Globus pallidus (tissue), 1 donor: ENCODE results near the gene SDHAF2.
A peak's percentile ranks its signal among the peaks of the same experiment; 100 is the strongest.
"Not testable (repeated sequence)": the region's sequence is repeated elsewhere in the genome, so short reads cannot be mapped to it uniquely, and the experiment has no call there.

Source experiments
- DNase-seq: peaks from one replicate; pipeline ENCODE4 v3.0.0-alpha.2; 2015; ENCODE audit warnings: low spot score

Gene SDHAF2

GRCh38 chr11:61429691-61430582, at the start of gene SDHAF2, which contains the start of gene CPSF7:
SDHAF2 (plus strand) TSS chr11:61430124; CDS start chr11:61430147, 23 bp downstream.
CPSF7 (minus strand) TSS chr11:61429975; CDS start chr11:61429235, 740 bp downstream.
- DNase-seq, result peak; percentile 95

DNA sequence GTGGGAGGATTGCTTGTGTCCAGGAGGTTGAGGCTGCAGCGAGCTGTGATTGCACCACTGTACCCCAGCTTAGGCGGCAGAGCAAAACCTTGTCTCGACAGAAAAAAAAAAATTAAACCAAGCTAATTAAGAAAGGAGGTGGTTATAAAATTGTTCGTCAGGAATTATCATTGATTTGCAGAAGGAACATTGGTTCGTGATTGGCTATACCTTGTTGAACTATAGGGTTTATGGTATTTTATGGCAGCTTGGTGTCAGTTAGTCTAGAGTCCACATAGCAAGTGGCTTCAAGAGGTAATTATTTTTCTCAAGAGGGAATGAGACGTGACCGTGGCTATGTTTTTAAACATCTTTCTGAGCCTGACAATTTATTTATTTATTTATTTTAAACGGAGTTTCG, 49.0 kb upstream of the SDHAF2 start:
- DNase-seq, result no peak

GRCh38 chr11:61383859-61384258, 46.1 kb upstream of the SDHAF2 start:
- not testable (repeated sequence) for DNase-seq

DNA sequence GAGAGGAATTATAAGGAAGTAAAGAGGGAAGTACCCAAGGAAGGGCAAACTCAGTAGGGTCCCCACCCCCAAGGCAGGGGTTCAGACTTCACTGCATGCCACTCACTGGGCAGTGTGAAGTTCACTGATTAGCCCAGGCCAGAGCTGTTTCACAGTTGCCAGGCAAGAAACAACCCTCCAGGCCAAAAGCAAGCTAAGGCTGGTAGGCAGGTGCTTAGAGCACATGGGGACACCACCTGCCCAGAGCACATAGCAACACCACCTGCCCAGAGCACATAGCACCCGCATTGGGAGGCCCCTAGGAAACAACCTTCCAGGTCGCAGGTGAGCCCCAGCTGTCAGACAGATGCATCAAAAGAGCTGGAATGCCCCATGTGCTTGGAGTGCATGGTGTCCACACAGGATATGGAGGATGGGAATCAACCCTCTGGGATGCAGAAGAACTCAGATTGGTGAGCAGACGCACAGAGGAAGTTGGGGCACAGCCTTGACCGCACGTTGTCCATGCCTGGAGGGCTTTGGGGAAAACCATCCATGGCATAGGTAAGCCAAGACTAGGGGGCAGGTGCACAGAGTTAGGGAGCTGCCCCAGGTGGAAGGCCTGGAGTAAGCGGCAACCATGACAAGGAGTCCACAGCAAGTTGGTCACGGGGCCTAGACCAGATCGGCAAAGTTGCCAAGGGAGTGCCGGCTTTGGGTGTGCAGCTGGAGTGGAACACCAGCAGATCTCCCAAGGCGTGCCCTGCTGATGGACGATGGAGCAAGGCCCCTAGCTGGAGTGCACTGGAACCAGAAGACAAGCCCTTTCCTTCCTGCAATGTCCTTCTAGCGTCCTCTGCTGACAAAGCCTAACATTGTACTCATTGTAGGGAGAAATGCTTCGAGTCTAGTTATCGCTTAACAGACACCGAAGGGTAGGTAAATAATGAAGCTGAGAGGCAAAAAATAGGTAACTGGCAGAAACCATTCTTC, 45.4 kb upstream of the SDHAF2 start:
- no peak for DNase-seq

GRCh38 chr11:61390161-61390560, 39.8 kb upstream of the SDHAF2 start:
- no peak for DNase-seq

DNA sequence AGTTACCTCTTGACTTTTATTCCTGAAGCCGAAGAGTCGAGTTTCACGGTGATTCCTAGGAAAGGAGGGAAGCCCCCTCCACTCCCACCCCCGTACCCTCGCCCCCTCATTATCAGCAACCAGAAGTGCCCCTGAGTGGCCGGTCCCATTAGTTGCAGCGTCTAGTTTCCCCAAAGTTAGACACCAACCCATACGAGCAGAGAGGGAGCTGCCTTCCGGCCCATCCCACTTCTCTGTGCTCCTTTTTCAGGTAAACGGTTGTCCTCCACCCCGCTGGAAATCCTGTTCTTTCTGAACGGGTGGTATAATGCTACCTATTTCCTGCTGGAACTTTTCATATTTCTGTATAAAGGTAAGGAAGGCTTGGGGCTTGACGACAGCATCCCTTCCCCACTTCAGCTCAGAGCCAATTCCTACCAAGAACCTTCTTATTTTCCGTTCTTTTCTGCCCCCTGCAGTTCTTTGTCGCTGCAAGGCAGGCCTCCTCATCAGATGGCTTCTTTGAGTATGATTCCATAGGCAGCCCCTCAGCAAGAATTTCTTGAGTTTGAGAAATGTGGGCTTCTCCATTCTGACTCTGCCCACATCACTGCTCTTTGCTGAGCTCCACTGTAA, 36.8 kb upstream of the SDHAF2 start:
- no peak for DNase-seq

- no peak for DNase-seq
These were observed 28.8 kb upstream of the SDHAF2 start for GRCh38 chr11:61401173-61401572.

DNA sequence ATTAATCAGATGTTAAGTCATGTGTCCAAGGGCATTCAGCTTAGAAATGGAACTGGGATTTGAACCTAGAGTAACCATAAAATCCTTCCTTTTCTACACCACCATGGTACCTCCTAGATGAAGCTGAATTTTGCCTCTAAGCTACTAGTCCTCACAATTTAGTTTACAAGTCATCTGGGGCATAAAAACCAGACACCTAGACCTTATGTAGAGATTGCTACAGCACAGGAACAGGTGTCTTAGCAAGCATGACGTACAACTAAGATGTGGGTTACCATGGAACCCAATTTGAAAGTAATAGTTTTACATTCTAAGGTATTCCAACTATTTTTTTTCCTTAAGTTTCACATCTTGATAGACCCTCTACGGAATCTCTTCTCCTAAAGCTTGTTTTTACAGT, 28.4 kb upstream of the SDHAF2 start:
- no peak for DNase-seq

GRCh38 chr11:61403658-61404057, 26.3 kb upstream of the SDHAF2 start:
- DNase-seq, result no peak

DNA sequence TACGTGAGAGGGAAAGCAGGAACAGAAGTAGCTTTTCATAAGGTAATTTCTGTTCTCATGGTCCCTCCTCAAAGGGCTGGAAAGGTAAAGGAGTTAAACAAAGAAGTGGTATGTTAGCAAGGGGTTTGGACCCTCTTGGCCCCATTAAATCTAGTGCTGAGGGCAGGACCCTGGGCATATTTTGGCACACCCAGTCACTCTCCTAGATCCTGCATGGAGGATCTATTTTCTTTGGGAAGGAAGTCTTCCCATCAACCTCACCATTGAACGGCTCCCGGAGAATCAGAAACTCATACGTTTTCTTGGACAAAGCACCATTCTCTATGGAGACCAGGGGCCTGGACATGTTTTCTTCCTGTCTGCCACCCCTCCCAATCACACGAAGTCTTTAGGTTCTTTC, 25.8 kb upstream of the SDHAF2 start:
- no peak for DNase-seq

GRCh38 chr11:61404641-61405040, 25.3 kb upstream of the SDHAF2 start:
- DNase-seq, result no peak

- peak; percentile 41 for DNase-seq
These were observed 23.9 kb upstream of the SDHAF2 start for GRCh38 chr11:61406067-61406466.

DNA sequence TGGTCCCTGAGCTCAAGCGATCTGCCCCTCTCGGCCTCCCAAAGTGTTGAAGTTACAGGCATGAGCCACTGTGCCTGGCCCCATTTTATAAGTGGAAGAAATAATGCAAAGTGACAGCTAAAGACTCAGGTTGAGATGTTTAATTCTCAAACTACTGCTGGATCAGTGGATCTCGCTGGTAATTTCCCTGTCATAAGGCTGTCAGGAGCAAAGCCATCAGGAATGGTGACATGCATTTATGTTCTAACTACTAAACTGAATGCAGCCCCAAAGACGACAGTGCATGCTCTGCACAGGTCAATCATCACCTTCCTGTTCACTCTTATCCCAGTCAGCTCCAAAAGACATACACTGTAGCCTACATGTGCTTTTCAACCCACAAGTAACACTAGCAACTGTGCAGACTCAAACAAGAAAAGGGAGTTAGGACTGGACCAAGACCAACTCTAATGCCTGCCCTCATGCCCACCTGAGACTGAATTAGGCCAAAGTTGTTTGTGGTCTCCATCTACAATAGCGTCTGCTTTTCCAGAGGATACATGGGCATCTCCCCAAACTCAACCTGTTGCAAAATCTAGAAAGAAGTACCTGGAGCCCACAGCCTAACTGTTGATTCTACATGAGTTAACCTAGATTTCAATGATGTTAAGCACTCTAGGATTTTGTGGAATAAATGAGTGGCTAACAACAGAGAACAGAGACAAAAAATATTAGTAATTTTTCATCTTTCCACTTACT, 22.8 kb upstream of the SDHAF2 start:
- no peak for DNase-seq

DNA sequence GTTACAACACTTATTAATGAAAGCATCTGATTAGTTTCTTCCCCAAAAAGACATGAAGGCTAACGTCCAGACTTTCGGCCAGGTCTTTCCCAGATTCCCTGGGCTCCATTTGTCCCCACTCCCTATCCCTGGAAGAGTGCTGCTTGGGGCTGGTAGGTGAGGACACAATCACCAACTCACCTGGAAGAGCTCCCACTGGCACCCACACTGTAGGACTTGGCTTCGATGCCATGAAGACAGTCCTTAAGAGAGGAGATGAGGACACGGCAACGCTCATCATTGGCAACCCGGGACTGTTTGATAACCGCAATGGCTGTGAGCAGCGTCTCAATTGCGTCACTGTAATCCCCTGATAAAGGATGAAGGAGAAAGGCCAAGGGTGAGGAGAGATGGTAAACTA, 18.3 kb upstream of the SDHAF2 start:
- DNase-seq, result no peak

- DNase-seq, result no peak
These were observed 16.4 kb upstream of the SDHAF2 start for GRCh38 chr11:61413496-61413895.

DNA sequence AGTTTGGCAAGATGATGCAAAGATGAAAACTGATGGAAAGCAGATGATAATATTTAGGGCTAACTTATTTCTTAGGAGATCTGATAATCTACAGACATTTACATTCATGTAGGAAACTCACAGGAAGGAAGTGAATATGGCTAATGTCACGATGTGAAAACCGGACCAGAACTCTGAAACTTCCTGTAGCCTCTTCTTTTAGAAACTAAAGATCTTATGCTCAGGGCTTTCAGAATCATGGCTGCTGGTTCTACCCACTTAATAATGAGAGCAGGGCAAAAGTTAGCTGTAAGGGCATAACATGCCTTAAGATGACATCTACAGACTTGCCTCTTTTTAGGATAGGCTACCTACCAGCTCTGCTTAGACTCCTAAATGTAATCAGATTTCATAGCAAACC, 15.4 kb upstream of the SDHAF2 start:
- no peak for DNase-seq

- no peak for DNase-seq
These were observed 14.5 kb upstream of the SDHAF2 start for GRCh38 chr11:61415381-61415780.

DNA sequence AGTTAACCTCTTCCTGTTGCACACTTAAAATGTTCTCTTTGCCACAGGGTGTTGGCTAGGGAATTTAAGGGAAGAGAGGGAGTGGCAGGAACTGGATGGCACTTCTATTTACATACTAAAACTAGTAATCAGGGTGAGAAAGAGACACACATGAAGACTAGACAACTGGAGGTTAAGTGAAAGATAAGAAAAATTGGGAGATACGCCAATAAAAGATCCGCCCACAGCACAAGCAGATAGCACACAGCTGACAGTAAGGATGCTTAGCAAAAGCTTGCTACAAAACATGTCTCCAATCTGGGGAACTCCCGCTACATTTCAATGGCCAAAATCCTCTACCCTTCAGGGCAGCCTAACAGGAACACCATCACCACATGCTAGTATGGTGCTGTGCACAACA, 13.0 kb upstream of the SDHAF2 start:
- no peak for DNase-seq

GRCh38 chr11:61417670-61418069, 12.3 kb upstream of the SDHAF2 start:
- DNase-seq, result no peak

- DNase-seq, result no peak
These were observed 11.8 kb upstream of the SDHAF2 start for GRCh38 chr11:61418136-61418535.

GRCh38 chr11:61422226-61422625, 7.7 kb upstream of the SDHAF2 start:
- DNase-seq, result no peak
